WTC11 (cell line): Measurements from ENCODE around the gene POU6F1.

Experiments used
- ATF6 ChIP-seq: sonication (generic); formaldehyde crosslinking; IDR thresholded peaks from 2 replicates; pipeline ENCODE4 v1.8.1; 2023; ENCODE audit warnings: mild to moderate bottlenecking, missing genetic modification reagents
- ELF4 ChIP-seq: sonication (generic); formaldehyde crosslinking; IDR thresholded peaks from 2 replicates; pipeline ENCODE4 v1.8.1; 2022; ENCODE audit warnings: low read depth, mild to moderate bottlenecking, moderate library complexity, missing genetic modification reagents
- EMX1 ChIP-seq: fragments of 250-450 bp; sonication (Bioruptor Pico); IDR thresholded peaks from 2 replicates; pipeline ENCODE4 v1.8.0; 2021; ENCODE audit warnings: mild to moderate bottlenecking
- ESRRA ChIP-seq: sonication (generic); formaldehyde crosslinking; IDR thresholded peaks from 2 replicates; pipeline ENCODE4 v1.8.1; 2022; ENCODE audit warnings: mild to moderate bottlenecking, missing genetic modification reagents, borderline replicate concordance
- NFATC4 ChIP-seq: fragments of 250-450 bp; sonication (Bioruptor Pico); IDR thresholded peaks from 2 replicates; pipeline ENCODE4 v1.9.0; 2021; ENCODE audit warnings: mild to moderate bottlenecking
- STAT6 ChIP-seq: sonication (generic); formaldehyde crosslinking; conservative IDR thresholded peaks from 2 replicates; pipeline ENCODE4 v1.8.1; 2023; ENCODE audit warnings: mild to moderate bottlenecking, low read depth, missing genetic modification reagents, moderate library complexity
- ZNF317 ChIP-seq: sonication (generic); formaldehyde crosslinking; IDR thresholded peaks from 2 replicates; pipeline ENCODE4 v1.8.1; 2023; ENCODE audit warnings: low read depth, mild to moderate bottlenecking, moderate library complexity, missing genetic modification reagents, borderline replicate concordance
- ZSCAN18 ChIP-seq: fragments of 250-450 bp; sonication (Bioruptor Pico); IDR thresholded peaks from 2 replicates; pipeline ENCODE4 v2.1.2; 2022; ENCODE audit warnings: mild to moderate bottlenecking, moderate library complexity
- TF ChIP-seq, protein P1 (sequence below): fragments of 200-600 bp; IDR thresholded peaks from 2 replicates; pipeline ENCODE4 v1.8.0; 2022; ENCODE audit warnings: antibody characterized with exemption
- TF ChIP-seq, protein P2 (sequence below): fragments of 250-450 bp; sonication (Bioruptor Pico); IDR thresholded peaks from 2 replicates; pipeline ENCODE4 v1.9.0; 2021; ENCODE audit warnings: mild to moderate bottlenecking
- TF ChIP-seq, protein P3 (sequence below): sonication (generic); formaldehyde crosslinking; conservative IDR thresholded peaks from 2 replicates; pipeline ENCODE4 v1.8.1; 2022; ENCODE audit warnings: mild to moderate bottlenecking, missing genetic modification reagents

DNA sequence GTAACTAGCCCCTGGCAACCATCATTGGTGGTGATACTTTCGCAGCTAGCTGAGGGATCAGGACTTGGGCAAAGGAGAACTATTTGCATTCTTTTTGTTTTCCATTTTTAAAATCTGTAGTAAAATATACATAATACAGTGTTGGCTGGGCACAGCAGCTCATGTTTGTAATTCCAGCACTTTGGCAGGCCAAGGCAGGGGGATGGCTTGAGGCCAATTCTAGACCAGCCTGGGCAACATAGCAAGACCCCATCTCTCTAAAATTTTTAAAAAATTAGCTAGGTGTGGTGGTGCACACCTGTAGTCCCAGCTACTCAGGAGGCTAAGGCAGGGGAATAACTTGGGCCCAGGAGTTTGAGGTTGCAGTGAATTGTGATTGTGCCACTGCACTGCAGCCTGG, 64.9 kb downstream of the POU6F1 start:
- TF ChIP-seq ATF6 (CRISPR knock-in tag) (no peak), ZSCAN18 (CRISPR knock-in tag) (no peak), STAT6 (no peak), ELF4 (CRISPR knock-in tag) (no peak), ZNF317 (CRISPR knock-in tag) (no peak), ESRRA (no peak), EMX1 (CRISPR knock-in tag) (no peak), NFATC4 (CRISPR knock-in tag) (no peak)
- TF ChIP-seq, protein P1, sequence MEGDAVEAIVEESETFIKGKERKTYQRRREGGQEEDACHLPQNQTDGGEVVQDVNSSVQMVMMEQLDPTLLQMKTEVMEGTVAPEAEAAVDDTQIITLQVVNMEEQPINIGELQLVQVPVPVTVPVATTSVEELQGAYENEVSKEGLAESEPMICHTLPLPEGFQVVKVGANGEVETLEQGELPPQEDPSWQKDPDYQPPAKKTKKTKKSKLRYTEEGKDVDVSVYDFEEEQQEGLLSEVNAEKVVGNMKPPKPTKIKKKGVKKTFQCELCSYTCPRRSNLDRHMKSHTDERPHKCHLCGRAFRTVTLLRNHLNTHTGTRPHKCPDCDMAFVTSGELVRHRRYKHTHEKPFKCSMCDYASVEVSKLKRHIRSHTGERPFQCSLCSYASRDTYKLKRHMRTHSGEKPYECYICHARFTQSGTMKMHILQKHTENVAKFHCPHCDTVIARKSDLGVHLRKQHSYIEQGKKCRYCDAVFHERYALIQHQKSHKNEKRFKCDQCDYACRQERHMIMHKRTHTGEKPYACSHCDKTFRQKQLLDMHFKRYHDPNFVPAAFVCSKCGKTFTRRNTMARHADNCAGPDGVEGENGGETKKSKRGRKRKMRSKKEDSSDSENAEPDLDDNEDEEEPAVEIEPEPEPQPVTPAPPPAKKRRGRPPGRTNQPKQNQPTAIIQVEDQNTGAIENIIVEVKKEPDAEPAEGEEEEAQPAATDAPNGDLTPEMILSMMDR = no peak
- TF ChIP-seq, protein P2, sequence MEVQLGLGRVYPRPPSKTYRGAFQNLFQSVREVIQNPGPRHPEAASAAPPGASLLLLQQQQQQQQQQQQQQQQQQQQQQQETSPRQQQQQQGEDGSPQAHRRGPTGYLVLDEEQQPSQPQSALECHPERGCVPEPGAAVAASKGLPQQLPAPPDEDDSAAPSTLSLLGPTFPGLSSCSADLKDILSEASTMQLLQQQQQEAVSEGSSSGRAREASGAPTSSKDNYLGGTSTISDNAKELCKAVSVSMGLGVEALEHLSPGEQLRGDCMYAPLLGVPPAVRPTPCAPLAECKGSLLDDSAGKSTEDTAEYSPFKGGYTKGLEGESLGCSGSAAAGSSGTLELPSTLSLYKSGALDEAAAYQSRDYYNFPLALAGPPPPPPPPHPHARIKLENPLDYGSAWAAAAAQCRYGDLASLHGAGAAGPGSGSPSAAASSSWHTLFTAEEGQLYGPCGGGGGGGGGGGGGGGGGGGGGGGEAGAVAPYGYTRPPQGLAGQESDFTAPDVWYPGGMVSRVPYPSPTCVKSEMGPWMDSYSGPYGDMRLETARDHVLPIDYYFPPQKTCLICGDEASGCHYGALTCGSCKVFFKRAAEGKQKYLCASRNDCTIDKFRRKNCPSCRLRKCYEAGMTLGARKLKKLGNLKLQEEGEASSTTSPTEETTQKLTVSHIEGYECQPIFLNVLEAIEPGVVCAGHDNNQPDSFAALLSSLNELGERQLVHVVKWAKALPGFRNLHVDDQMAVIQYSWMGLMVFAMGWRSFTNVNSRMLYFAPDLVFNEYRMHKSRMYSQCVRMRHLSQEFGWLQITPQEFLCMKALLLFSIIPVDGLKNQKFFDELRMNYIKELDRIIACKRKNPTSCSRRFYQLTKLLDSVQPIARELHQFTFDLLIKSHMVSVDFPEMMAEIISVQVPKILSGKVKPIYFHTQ = no peak
- TF ChIP-seq, protein P3, sequence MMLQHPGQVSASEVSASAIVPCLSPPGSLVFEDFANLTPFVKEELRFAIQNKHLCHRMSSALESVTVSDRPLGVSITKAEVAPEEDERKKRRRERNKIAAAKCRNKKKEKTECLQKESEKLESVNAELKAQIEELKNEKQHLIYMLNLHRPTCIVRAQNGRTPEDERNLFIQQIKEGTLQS (CRISPR knock-in tag) = no peak
